Measurements from ENCODE around the gene EPHA3.

The EPHA3 gene

GRCh38 chr3:89145995-89146394 is 38.6 kb downstream of the EPHA3 start:
- ATAC-seq (no peak), DNase-seq (no peak)

- DNase-seq (no peak), ATAC-seq (no peak)
Observed at GRCh38 chr3:89154416-89154815, 47.0 kb downstream of the EPHA3 start.

- no peak for ATAC-seq
- no peak for DNase-seq
Observed at GRCh38 chr3:89155811-89156210, 48.4 kb downstream of the EPHA3 start.

- DNase-seq (no peak), ATAC-seq (no peak)
Observed at GRCh38 chr3:89157575-89157974, 50.2 kb downstream of the EPHA3 start.

GRCh38 chr3:89159605-89160004 is 52.2 kb downstream of the EPHA3 start:
- ATAC-seq (no peak), DNase-seq (no peak)

GRCh38 chr3:89164774-89165173 is 57.4 kb downstream of the EPHA3 start:
- ATAC-seq (no peak), DNase-seq (no peak)

- ATAC-seq = no peak
- no peak for DNase-seq
Observed at GRCh38 chr3:89165636-89166263, 58.3 kb downstream of the EPHA3 start.

GRCh38 chr3:89171687-89172545 is 64.5 kb downstream of the EPHA3 start:
- ATAC-seq (no peak), DNase-seq (no peak)

- no peak for DNase-seq
Observed at GRCh38 chr3:89173546-89173945, 66.1 kb downstream of the EPHA3 start.

GRCh38 chr3:89179355-89180001 is 72.1 kb downstream of the EPHA3 start:
- no peak for ATAC-seq
- DNase-seq = no peak

More at GRCh38 chr3:89173546-89173945, 66.1 kb downstream of the EPHA3 start:
- no peak for ATAC-seq

- no peak for DNase-seq
- ATAC-seq = no peak
Observed at GRCh38 chr3:89180334-89180733, 72.9 kb downstream of the EPHA3 start.

- ATAC-seq (no peak), DNase-seq (no peak)
Observed at GRCh38 chr3:89182056-89182455, 74.6 kb downstream of the EPHA3 start.

GRCh38 chr3:89184151-89184995 is 77.0 kb downstream of the EPHA3 start:
- DNase-seq (no peak), ATAC-seq (no peak)

- ATAC-seq (no peak), DNase-seq (no peak)
Observed at GRCh38 chr3:89186456-89186855, 79.0 kb downstream of the EPHA3 start.

GRCh38 chr3:89198591-89198990 is 91.2 kb downstream of the EPHA3 start:
- ATAC-seq (no peak), DNase-seq (no peak)

GRCh38 chr3:89212619-89213018 is 105.2 kb downstream of the EPHA3 start:
- ATAC-seq (no peak), DNase-seq (no peak)

- no peak for ATAC-seq
- no peak for DNase-seq
Observed at GRCh38 chr3:89216016-89216739, 108.8 kb downstream of the EPHA3 start.

GRCh38 chr3:89217148-89217685 is 109.8 kb downstream of the EPHA3 start:
- DNase-seq (no peak), ATAC-seq (no peak)

- DNase-seq = no peak
- no peak for ATAC-seq
Observed at GRCh38 chr3:89221924-89222323, 114.5 kb downstream of the EPHA3 start.

GRCh38 chr3:89223188-89223587 is 115.8 kb downstream of the EPHA3 start:
- DNase-seq (no peak), ATAC-seq (no peak)

GRCh38 chr3:89227218-89227617 is 119.8 kb downstream of the EPHA3 start:
- DNase-seq = no peak
- no peak for ATAC-seq

Measured in stimulated activated naive CD8-positive, alpha-beta T cell treated with anti-CD3 and anti-CD28 coated beads, Interleukin-15, Interleukin-2, amounts not matched to agents 100 U/mL and 50 U/mL, for 24 hours (primary cell).